Fibroblast of the aortic adventitia (primary cell): ENCODE results near the gene PEAK3. TPM values are rescaled to one million over a fixed set of nuclear protein-coding genes. Genes with fewer than 3 reads are reported as not detected.

ENCODE experiments used
- DNase-seq: peaks from one replicate; pipeline ENCODE4 v3.0.0-alpha.2; 2010; ENCODE audit warnings: low read depth
- H3K4me3 ChIP-seq: 2 replicates; pipeline ENCODE4 v1.5.1; 2011; ENCODE audit warnings: low read depth, mild to moderate bottlenecking, control low read depth, low read length, moderate library complexity
- total RNA-seq: library from RNA; depleted of rRNA; stranded (reverse); fragments of >200 nt; gene quantifications from 2 replicates; pipeline ENCODE4 v1.2.3, GENCODE V29; 2012; ENCODE audit warnings: low replicate concordance
- TF ChIP-seq, protein P1 (sequence below): IDR thresholded peaks from 2 replicates; pipeline ENCODE4 v1.5.1; 2011; ENCODE audit warnings: mild to moderate bottlenecking, low read length, control low read depth, inconsistent platforms; ENCODE audit not compliant: insufficient read depth

PEAK3 gene
- total RNA-seq, 1 donor = not detected

DNA sequence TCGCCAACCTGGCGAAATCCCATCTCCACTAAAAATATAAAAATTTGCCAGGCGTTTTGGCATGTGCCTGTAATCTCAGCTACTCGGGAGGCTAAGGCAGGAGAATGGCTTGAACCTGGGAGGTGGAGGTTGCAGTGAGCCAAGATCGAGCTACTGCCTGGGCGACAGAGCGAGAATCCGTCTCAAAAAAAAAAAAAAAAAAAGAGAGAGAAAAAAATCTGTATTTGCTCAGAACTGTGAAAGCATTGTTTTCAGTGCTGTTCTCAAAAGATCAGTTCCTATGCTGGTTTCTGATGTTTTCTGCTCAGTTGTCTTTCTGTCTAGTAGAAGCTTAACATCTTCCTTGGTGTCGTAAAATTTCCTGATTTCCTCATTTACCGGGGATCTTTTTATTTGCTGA lies 42.8 kb downstream of the PEAK3 start:
- peak overlapping the region; percentile 69 for H3K4me3 ChIP-seq
- no peak for DNase-seq
- TF ChIP-seq, protein P1, sequence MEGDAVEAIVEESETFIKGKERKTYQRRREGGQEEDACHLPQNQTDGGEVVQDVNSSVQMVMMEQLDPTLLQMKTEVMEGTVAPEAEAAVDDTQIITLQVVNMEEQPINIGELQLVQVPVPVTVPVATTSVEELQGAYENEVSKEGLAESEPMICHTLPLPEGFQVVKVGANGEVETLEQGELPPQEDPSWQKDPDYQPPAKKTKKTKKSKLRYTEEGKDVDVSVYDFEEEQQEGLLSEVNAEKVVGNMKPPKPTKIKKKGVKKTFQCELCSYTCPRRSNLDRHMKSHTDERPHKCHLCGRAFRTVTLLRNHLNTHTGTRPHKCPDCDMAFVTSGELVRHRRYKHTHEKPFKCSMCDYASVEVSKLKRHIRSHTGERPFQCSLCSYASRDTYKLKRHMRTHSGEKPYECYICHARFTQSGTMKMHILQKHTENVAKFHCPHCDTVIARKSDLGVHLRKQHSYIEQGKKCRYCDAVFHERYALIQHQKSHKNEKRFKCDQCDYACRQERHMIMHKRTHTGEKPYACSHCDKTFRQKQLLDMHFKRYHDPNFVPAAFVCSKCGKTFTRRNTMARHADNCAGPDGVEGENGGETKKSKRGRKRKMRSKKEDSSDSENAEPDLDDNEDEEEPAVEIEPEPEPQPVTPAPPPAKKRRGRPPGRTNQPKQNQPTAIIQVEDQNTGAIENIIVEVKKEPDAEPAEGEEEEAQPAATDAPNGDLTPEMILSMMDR = no peak

DNA sequence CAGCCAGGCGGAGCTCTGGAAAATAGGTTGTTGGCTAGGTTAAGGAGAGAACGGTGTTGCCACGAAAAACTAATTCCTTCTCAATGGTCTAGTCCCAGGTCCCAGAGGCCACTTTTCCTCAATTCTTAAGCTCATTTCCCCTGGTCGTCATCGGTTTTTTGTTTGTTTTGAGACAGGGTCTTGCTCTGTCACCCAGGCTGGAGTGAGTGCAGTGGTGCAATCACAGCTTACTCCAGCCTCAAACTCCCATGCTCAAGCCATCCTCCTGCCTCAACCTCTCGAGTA lies 44.2 kb downstream of the PEAK3 start:
- TF ChIP-seq, protein P1 = no peak
- H3K4me3 ChIP-seq = peak overlapping the region; percentile 84
- DNase-seq = no peak

DNA sequence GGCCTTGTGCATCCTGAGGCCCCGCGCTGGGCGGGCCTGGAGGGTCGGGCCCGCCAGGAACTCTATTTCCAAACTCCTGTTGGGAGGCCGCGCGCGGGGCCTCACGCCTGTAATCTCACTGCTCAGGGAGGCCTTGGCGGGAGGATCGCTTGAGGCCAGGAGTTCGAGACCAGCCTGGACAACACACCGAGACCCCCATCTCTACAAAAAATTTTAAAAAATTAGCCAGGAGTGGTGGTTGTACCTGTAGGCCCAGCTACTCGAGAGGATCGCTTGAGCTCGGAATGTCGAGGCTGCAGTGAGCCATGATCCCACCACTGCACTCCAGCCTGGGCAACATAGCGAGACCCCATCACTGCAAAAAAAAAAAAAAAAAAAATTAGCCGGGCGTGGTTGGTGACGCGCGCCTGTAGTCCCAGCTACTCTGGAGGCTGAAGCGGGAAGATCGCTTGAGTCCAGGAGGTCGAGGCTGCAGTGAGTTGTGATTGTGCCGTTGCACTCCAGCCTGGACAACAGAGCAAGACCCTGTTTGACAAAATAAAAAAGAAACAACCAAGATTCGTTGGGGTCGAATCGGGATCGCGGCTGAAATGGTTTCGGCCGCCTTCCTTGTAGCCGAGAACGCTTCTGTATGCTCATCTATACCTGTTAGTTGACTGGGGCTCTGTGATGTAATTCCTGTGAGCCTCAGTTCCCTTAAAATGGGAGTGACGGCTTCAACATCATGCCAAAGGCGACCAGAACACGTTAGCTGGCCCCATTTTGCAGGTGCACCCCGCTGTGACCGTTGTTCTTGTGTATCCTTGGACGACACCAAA lies 44.7 kb downstream of the PEAK3 start:
- peak overlapping the region; percentile 84 for H3K4me3 ChIP-seq
- DNase-seq = no peak
- TF ChIP-seq, protein P1 = no peak

DNA sequence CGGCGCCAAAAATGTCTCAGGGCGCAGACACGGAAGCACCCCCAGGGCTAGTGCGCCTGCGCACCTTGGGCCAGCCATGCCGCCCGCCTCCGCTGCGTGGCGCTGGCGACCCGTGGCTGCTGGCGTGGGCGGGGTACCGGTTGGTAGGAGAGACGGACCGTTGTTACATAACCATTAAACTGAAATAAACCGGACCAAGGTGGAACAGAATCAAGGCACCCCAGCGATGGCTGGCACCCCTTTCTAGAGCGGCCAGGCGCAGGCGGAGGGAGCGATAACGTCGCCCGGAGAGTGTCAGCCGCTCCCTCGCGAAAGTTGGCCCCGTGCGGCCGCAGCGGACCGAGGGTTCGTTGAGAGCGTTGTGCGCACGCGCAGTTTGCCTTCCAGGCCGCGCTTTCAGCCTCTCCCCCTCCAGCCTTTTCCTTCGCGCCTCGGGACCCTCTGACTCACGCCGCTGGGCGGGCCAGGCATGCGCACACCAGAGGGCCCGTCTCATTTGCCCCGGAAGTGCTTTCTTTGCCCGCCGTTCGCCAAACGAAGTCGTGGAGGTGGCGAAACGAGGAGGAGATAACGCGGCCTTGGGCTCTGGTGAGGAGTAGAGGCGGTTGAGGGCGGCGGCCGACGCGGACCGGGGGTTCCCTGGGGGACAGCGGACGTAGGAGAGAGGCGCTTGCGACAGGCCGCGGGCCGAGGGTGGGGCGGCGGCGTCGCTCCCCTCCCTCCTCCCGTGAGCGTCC lies 45.5 kb downstream of the PEAK3 start, which contains the start of the genes PLEKHJ1 and SF3A2:
TSS of gene PLEKHJ1 (minus strand) at position 16 of the 737 bp plus-strand sequence. CDS start 81 bp downstream, outside the sequence.
TSS of gene SF3A2 (plus strand) at position 511 of the 737 bp plus-strand sequence. CDS start 6,595 bp downstream, outside the sequence.
- peak; percentile 98 for DNase-seq
- peak within 1 kb of the TSS; percentile 84 for H3K4me3 ChIP-seq
- TF ChIP-seq, protein P1 = peak; percentile 91

DNA sequence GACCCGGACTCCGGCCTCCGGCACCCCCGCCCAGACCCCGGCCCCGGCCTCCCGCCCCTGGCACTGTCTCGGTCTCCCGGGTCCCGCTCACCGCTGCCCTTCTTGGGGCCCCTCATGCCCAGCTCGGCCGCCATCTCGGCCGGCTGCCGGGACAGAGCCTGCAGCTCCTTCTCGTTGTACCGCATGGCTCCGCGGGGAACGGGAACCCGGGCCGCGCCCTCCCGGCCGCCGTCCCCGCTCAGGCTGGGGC lies 46.0 kb downstream of the PEAK3 start:
- TF ChIP-seq, protein P1 = no peak
- peak overlapping the region; percentile 84 for H3K4me3 ChIP-seq
- DNase-seq = no peak

DNA sequence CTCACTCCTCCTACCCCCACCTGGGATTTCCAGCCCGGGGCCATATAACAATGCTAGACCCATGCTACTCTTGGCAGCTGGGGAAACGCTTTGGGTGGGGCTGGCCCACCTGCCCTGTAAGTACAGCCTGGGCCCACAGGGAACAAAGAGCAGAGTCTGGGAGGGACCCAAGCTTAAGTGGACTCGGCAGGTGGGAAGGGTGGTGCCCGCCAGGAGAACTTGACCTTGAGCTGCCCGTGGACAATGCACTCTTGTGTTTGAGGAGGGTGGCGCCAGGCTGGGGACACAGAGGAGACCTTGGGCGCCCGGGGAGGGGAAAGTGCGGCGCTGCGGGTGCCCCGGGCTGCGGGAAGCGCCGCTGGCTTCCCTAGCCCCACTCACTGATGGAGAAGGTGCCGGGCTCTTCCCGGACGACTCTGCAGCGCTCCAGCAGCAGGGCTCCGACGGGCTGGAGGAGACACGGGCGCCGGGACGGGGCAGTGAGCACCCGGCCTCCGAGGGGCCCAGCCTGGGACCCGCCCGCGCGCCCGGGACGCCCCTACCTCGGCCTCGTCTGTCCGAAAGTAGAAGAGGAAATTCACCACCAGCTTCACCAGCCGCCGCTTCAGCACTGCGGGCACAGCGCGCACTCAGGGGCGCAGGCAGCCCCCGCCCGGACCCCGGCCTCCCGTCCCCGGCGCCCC lies 46.5 kb downstream of the PEAK3 start:
- TF ChIP-seq, protein P1 = no peak
- peak overlapping the region; percentile 84 for H3K4me3 ChIP-seq
- no peak for DNase-seq
